ENCODE measurements around the gene HMGA1.
A peak's percentile ranks its signal among the peaks of the same experiment; 100 is the strongest.

The HMGA1 gene

DNA sequence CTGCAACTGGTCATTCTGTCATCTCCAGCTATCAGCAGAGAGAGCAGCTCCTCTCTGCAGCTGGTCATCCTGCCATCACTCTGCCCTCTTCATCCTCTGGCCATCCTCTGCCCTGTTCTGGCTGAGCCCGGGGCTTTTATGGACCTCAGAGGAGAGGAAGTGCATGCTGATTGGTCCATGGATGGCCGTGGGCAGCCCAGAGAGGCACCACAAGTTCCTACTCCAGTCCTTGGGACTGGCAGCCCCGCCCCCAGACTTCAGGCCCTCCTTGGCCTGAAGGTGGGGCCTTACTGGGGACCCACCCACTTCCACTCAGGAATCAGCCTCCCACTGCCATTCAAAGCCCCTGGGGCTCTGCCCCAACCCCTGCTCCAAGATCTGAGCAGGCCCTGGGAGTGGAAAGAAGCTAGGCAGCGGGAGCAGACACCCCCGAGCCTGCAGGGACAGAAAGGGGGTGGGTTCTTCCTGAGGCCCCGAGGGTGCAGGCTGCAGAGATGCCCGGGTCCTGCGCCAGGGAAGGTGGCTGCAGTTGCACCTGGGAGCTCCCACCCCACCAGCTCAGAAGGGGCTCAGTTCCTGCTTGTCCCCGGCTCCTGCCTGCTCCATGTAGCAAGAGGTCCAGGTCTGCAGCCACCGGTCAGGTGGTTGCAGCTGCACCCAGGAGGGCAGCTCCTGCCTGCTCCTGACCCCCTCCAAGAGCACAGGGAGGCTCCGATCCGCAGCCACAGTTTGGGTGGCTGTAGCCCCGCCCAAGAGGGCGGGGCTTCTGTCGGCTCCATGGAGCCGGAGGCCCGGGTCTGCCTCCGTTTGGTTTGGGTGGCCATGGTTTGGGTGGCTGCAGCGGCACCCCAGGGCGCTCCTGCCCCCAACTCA, 34.1 kb upstream of the HMGA1 start:
- H3K27me3 ChIP-seq (ENCODE audit: control insufficient read depth, insufficient read depth, low read length, poor library complexity, severe bottlenecking) = no peaks in the 10 kb centered on the region
- H3K9me3 ChIP-seq (ENCODE audit: control insufficient read depth, low read length) = no peaks in the 10 kb centered on the region
- WGBS, 2 experiments = 84 to 89% methylated on average over 20 of the region's 20 CpGs
- H3K4me3 ChIP-seq (ENCODE audit: insufficient read depth, low read depth, low read length) = no peak overlapping the region
- H3K4me1 ChIP-seq (ENCODE audit: control insufficient read depth, insufficient read depth, low read length) = no peaks in the 10 kb centered on the region
- no peaks in the 10 kb centered on the region for H3K36me3 ChIP-seq (ENCODE audit: control insufficient read depth, insufficient read depth, low read length)
- no peak overlapping the region for H3K27ac ChIP-seq (ENCODE audit: insufficient read depth, low read depth, low read length, poor library complexity, severe bottlenecking)

DNA sequence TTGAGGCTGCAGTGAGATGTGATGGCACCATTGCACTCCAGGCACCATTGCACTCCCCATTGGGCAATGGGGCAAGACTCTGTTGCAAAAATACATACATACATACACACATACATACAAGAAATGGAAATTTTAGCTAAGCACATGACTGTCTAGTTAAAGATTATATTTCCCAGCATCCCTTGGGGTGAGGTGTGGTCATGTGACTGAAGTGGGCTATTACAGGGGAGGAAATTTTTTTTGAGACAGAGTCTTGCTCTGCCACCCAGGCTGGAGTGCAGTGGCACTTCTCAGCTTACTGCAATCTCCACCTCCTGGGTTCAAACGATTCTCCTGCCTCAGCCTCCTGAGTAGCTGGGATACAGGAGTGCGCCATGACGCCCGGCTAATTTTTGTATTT, 32.0 kb upstream of the HMGA1 start:
- Histone ChIP-seq H3K4me1 (ENCODE audit: control insufficient read depth, insufficient read depth, low read length) (no peaks in the 10 kb centered on the region), H3K36me3 (ENCODE audit: control insufficient read depth, insufficient read depth, low read length) (no peaks in the 10 kb centered on the region), H3K27ac (ENCODE audit: insufficient read depth, low read depth, low read length, poor library complexity, severe bottlenecking) (no peak overlapping the region), H3K9me3 (ENCODE audit: control insufficient read depth, low read length) (no peaks in the 10 kb centered on the region), H3K4me3 (ENCODE audit: insufficient read depth, low read depth, low read length) (no peak overlapping the region), H3K27me3 (ENCODE audit: control insufficient read depth, insufficient read depth, low read length, poor library complexity, severe bottlenecking) (no peaks in the 10 kb centered on the region)
- 92 to 94% methylated on average over 4 of the region's 4 CpGs for WGBS, 2 experiments

DNA sequence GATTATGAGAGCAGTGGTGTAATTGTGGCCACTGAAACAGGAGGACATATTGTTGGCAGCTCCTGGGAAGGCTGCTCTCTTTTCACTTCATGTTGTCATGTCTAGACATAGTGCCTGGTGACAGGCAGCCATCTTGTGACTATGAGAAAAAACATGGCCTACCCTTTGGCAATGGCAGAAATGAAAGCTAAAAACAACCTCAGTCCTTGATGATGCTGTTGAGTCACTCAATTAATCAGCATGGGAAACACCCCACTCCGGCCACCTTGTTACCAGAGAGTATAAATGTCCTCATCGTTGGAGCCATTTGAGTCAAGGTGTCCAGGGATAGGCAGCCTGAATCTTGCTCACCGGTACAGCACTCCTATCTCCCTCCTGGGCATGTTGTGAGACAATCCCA, 31.2 kb upstream of the HMGA1 start:
- no peaks in the 10 kb centered on the region for H3K27me3 ChIP-seq (ENCODE audit: control insufficient read depth, insufficient read depth, low read length, poor library complexity, severe bottlenecking)
- H3K36me3 ChIP-seq (ENCODE audit: control insufficient read depth, insufficient read depth, low read length) = no peaks in the 10 kb centered on the region
- no peak overlapping the region for H3K4me3 ChIP-seq (ENCODE audit: insufficient read depth, low read depth, low read length)
- H3K27ac ChIP-seq (ENCODE audit: insufficient read depth, low read depth, low read length, poor library complexity, severe bottlenecking) = no peak overlapping the region
- 97% methylated on average over 3 of the region's 3 CpGs for WGBS, 2 experiments
- no peaks in the 10 kb centered on the region for H3K4me1 ChIP-seq (ENCODE audit: control insufficient read depth, insufficient read depth, low read length)
- no peaks in the 10 kb centered on the region for H3K9me3 ChIP-seq (ENCODE audit: control insufficient read depth, low read length)

DNA sequence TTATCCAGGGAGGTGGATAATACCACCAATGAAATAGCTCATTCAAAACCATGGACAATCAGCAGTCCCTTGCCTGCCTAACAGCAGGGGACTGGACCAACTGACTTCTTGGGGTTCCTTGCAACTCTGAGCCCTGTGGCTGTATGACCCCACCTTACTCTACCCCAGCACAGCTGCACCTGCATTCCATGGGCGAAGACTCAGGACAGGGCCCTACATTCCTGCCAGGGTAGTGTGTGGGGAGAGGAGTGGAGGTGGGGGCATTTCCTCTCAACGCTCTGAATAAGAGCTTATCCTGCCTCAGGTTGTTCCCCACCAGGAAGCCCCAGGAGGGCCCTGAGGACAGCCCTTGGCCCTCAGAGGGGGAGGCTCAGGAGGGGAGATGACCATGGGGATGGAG, 30.8 kb upstream of the HMGA1 start:
- Histone ChIP-seq H3K9me3 (ENCODE audit: control insufficient read depth, low read length) (no peaks in the 10 kb centered on the region), H3K36me3 (ENCODE audit: control insufficient read depth, insufficient read depth, low read length) (no peaks in the 10 kb centered on the region), H3K27ac (ENCODE audit: insufficient read depth, low read depth, low read length, poor library complexity, severe bottlenecking) (no peak overlapping the region), H3K27me3 (ENCODE audit: control insufficient read depth, insufficient read depth, low read length, poor library complexity, severe bottlenecking) (no peaks in the 10 kb centered on the region), H3K4me3 (ENCODE audit: insufficient read depth, low read depth, low read length) (no peak overlapping the region), H3K4me1 (ENCODE audit: control insufficient read depth, insufficient read depth, low read length) (no peaks in the 10 kb centered on the region)
- WGBS, 2 experiments = 78 to 82% methylated on average over 2 of the region's 2 CpGs

GRCh38 chr6:34206726-34207125, 29.9 kb upstream of the HMGA1 start:
- WGBS, 2 experiments = 66 to 70% methylated on average over 7 of the region's 7 CpGs
- H3K27me3 ChIP-seq (ENCODE audit: control insufficient read depth, insufficient read depth, low read length, poor library complexity, severe bottlenecking) = no peaks in the 10 kb centered on the region

DNA sequence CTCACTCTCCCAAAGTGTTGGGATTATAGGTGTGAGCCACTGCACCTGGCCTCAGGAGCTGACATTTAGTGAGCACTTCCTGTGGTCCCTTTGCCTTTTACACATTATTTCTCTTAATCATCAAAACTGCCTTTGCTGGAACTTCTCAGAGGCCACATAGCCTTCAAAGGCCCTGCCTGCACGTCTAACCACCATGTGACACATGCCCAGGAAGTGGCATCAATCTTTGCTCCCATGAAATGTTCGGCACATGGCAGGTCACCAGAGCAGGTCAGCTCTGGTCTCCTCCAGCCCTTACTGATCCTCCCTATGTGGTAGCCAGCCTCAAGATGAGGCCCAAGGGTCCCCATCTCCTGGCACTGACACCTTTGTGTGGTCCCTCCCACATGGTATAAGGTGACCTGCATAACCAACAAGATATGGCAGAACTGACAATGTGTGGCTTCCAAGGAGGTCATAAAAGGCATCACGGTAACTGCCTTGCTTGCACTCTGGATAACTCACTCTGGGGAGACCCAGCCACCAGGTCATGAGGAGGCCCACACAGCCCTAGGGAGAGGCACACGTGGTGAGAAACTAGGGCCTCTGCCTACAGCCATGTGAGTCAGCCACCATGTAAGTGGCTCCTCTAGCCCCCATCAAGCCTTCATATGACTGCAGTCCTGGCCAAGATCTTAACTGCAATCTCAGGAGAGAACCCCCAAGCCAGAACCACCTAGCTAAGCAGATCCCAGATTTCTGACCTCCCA, 28.8 kb upstream of the HMGA1 start:
- Histone ChIP-seq H3K27me3 (ENCODE audit: control insufficient read depth, insufficient read depth, low read length, poor library complexity, severe bottlenecking) (no peaks in the 10 kb centered on the region), H3K4me1 (ENCODE audit: control insufficient read depth, insufficient read depth, low read length) (no peaks in the 10 kb centered on the region), H3K4me3 (ENCODE audit: insufficient read depth, low read depth, low read length) (no peak overlapping the region), H3K36me3 (ENCODE audit: control insufficient read depth, insufficient read depth, low read length) (no peaks in the 10 kb centered on the region), H3K9me3 (ENCODE audit: control insufficient read depth, low read length) (no peaks in the 10 kb centered on the region), H3K27ac (ENCODE audit: insufficient read depth, low read depth, low read length, poor library complexity, severe bottlenecking) (no peak overlapping the region)
- WGBS, 2 experiments = 93 to 94% methylated on average over 4 of the region's 4 CpGs

More at GRCh38 chr6:34206726-34207125, 29.9 kb upstream of the HMGA1 start:
- Histone ChIP-seq H3K4me3 (ENCODE audit: insufficient read depth, low read depth, low read length) (no peak overlapping the region), H3K4me1 (ENCODE audit: control insufficient read depth, insufficient read depth, low read length) (no peaks in the 10 kb centered on the region), H3K9me3 (ENCODE audit: control insufficient read depth, low read length) (no peaks in the 10 kb centered on the region), H3K27ac (ENCODE audit: insufficient read depth, low read depth, low read length, poor library complexity, severe bottlenecking) (no peak overlapping the region), H3K36me3 (ENCODE audit: control insufficient read depth, insufficient read depth, low read length) (no peaks in the 10 kb centered on the region)

DNA sequence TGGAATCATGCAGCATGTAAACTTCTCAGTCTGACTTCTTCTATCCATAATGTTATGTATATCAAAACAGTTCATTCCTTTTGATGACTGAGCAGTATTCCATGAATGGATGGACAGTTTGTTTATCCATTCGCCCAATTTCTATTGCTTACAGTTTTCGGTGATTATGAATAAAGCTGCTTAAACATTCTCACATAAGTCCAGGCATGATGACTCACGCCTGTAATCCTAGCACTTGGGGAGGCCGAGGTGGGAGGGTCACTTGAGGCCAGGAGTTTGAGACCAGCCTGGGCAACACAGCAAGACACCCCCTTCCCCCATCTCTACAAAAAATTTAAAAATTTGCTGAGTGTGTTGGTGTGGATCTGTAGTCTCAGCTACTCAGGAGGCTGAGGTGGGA, 22.9 kb upstream of the HMGA1 start:
- 88 to 95% methylated on average over 4 of the region's 4 CpGs for WGBS, 2 experiments
- Histone ChIP-seq H3K27ac (ENCODE audit: insufficient read depth, low read depth, low read length, poor library complexity, severe bottlenecking) (no peak overlapping the region), H3K36me3 (ENCODE audit: control insufficient read depth, insufficient read depth, low read length) (no peaks in the 10 kb centered on the region), H3K4me3 (ENCODE audit: insufficient read depth, low read depth, low read length) (no peak overlapping the region), H3K27me3 (ENCODE audit: control insufficient read depth, insufficient read depth, low read length, poor library complexity, severe bottlenecking) (no peaks in the 10 kb centered on the region), H3K4me1 (ENCODE audit: control insufficient read depth, insufficient read depth, low read length) (no peaks in the 10 kb centered on the region), H3K9me3 (ENCODE audit: control insufficient read depth, low read length) (no peaks in the 10 kb centered on the region)

- H3K27ac ChIP-seq (ENCODE audit: insufficient read depth, low read depth, low read length, poor library complexity, severe bottlenecking) = no peak overlapping the region
- no peaks in the 10 kb centered on the region for H3K4me1 ChIP-seq (ENCODE audit: control insufficient read depth, insufficient read depth, low read length)
- no peaks in the 10 kb centered on the region for H3K27me3 ChIP-seq (ENCODE audit: control insufficient read depth, insufficient read depth, low read length, poor library complexity, severe bottlenecking)
- H3K36me3 ChIP-seq (ENCODE audit: control insufficient read depth, insufficient read depth, low read length) = no peaks in the 10 kb centered on the region
- no peaks in the 10 kb centered on the region for H3K9me3 ChIP-seq (ENCODE audit: control insufficient read depth, low read length)
- no peak overlapping the region for H3K4me3 ChIP-seq (ENCODE audit: insufficient read depth, low read depth, low read length)
- 81 to 91% methylated on average over 2 of the region's 2 CpGs for WGBS, 2 experiments
These were observed 18.0 kb upstream of the HMGA1 start for GRCh38 chr6:34218691-34219090.

DNA sequence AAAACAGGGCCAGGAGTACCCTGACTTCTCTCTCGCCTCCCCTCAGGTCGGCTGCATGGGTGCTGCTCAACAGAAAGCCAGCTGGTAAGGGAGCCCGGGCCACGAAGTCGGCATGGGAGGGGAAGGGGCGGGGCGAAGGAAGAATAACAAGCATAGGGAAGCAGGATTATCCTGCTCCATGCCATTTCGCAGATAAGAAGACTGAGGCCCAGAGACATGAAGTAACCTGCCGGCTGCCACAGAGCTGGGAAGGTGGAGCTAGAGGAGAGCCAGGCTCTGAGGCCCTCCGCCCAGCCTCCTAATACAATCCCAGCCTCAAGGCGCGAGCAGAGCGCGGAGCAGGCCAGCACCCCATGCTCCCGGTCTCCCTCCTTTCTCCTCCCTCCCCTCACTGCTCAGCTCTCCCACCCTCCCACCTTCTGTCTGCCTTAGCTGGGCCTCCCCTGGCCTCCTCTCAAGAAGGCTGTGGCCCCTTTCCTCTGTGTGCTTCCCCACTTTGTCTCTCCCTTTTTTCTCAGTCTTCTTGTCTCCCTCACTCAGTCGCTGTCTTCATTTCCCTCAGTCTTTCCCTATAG, 13.2 kb upstream of the HMGA1 start:
- Histone ChIP-seq H3K36me3 (ENCODE audit: control insufficient read depth, insufficient read depth, low read length) (no peaks in the 10 kb centered on the region), H3K27me3 (ENCODE audit: control insufficient read depth, insufficient read depth, low read length, poor library complexity, severe bottlenecking) (no peaks in the 10 kb centered on the region), H3K4me3 (ENCODE audit: insufficient read depth, low read depth, low read length) (peak overlapping the region; percentile 37), H3K27ac (ENCODE audit: insufficient read depth, low read depth, low read length, poor library complexity, severe bottlenecking) (peak overlapping the region; percentile 59), H3K9me3 (ENCODE audit: control insufficient read depth, low read length) (no peaks in the 10 kb centered on the region), H3K4me1 (ENCODE audit: control insufficient read depth, insufficient read depth, low read length) (peaks cover 17% of the 10 kb centered on the region)
- 15% methylated on average over 16 of the region's 16 CpGs for WGBS, 2 experiments
